ENCODE results near the gene IL9. TPM values are rescaled to one million over a fixed set of nuclear protein-coding genes. Genes with fewer than 3 reads are reported as not detected.

Gene IL9
- total and polyA plus RNA-seq, 2 donors (not counting 1 experiment from before 2014, with no cell fraction given) = not detected

DNA sequence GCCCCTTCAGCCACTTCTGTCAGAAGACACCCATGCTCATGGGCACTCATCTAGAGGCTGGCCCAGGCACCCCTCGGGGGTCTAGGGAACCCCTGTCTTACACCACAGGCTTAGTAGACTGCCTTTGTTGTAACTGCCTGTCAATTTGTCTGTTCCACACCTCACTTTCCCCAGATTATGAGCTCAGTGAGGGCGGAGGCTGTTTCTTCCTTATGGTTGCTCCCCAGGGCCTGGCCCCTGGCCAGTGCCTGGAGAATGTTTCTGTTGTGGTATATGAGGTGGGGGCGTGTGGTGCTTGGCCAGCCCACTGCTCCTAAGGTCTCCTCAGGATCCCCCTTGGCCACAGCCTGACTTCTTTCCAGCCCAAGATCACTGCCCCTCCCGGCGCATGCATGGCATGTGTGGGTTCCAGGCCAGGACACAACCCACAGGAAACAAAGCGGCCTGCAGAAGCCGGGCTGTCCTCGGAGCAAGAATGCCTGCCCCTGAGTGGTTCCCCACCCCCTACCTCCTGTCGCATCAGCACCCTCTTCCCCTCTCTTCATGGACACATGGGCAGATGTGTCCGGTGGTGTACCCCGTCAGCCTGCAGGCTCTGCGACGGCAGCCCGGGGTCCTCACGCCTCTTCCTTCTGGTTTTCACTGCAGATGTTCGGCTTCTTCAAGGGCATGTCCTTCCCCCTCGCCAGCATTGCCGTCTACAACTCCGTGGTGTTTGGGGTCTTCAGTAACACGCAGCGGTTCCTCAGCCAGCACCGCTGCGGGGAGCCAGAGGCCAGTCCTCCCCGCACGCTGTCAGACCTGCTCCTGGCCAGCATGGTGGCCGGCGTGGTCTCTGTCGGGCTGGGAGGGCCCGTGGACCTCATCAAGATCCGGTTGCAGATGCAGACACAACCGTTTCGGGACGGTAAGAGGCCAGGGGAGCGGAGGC, 43.5 kb downstream of the IL9 start:
- Histone ChIP-seq H3K9me3 (ENCODE audit: control insufficient read depth, insufficient read depth, low read depth, low read length) (no peaks in the 10 kb centered on the region), H3K4me3 (replicated peaks in 1 of 4; ENCODE audit: control extremely low read depth in 1 of 4, insufficient read depth in 1 of 4, low read depth in 3 of 4, low read length in 4 of 4) (no peak overlapping the region), H4K20me1 (ENCODE audit: control insufficient read depth, extremely low read depth, insufficient read depth, low read length) (no peaks in the 10 kb centered on the region), H3K27ac (ENCODE audit: insufficient read depth, low read length) (no peak overlapping the region), H3K4me1 (ENCODE audit: control insufficient read depth, extremely low read depth, insufficient read depth, low read length) (no peaks in the 10 kb centered on the region), H3K27me3 (ENCODE audit: control insufficient read depth, insufficient read depth, low read length) (no peaks in the 10 kb centered on the region), H3K9ac (ENCODE audit: insufficient read depth, low read length) (no peak overlapping the region), H3K4me2 (ENCODE audit: extremely low read depth, insufficient read depth, low read length) (no peak overlapping the region), H2AFZ (ENCODE audit: low read length) (no peak overlapping the region), H3K79me2 (ENCODE audit: control insufficient read depth, insufficient read depth, low read length) (no peaks in the 10 kb centered on the region), H3K36me3 (ENCODE audit: control insufficient read depth, insufficient read depth, low read length) (no peaks in the 10 kb centered on the region)
- DNase-seq (ENCODE audit: low read depth in 2 of 2) = no peak
- TF ChIP-seq CTCF (conservative IDR thresholded peaks at IDR 0.05 in 1 of 2, IDR thresholded peaks at IDR 0.05 in 1 of 2; ENCODE audit: low read depth in 1 of 2, low read length in 2 of 2) (no peak), EZH2 (IDR thresholded peaks at IDR 0.05; ENCODE audit: low read length, missing control alignments) (no peak)

DNA sequence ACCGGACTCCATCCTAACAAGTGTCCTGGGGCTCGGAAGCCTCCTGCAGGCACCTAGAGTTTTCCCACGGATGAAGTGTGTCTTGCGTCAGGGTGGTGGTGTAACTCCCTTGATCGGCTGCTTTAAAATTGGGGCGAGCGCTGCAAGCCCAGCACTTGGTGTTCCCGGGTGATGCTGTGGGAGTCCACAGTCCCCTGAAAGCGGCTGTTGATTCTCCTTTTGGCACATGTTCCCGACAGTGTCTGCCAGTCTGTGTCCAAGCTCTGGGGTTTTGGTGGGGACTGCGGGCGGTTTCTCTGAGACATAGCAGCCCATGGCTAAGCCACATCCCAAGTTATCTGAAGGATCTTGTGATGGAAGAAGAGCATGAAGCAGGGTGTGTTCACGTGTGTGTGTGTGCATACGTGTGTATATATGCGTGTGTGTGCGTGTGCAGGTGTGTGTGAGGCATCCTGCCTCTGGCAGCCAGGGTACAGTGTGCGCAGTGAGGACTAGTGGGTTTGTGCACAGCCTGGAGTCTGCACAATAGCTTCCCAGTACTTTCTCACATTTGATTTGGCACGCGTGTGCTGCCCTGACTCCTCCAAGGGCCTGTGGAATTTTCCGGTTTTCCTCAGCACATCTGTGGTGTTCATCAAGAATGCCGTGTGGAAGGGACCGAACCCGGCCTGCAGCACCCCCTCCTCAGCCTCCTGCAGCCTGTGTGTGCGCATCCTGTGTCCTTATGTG, 44.3 kb downstream of the IL9 start:
- H3K4me1 ChIP-seq (ENCODE audit: control insufficient read depth, extremely low read depth, insufficient read depth, low read length) = no peaks in the 10 kb centered on the region
- no peaks in the 10 kb centered on the region for H3K36me3 ChIP-seq (ENCODE audit: control insufficient read depth, insufficient read depth, low read length)
- no peaks in the 10 kb centered on the region for H3K27me3 ChIP-seq (ENCODE audit: control insufficient read depth, insufficient read depth, low read length)
- H3K9me3 ChIP-seq (ENCODE audit: control insufficient read depth, insufficient read depth, low read depth, low read length) = no peaks in the 10 kb centered on the region
- H3K27ac ChIP-seq (ENCODE audit: insufficient read depth, low read length) = no peak overlapping the region
- H3K4me3 ChIP-seq (replicated peaks in 1 of 4; ENCODE audit: control extremely low read depth in 1 of 4, insufficient read depth in 1 of 4, low read depth in 3 of 4, low read length in 4 of 4) = no peak overlapping the region
- no peaks in the 10 kb centered on the region for H4K20me1 ChIP-seq (ENCODE audit: control insufficient read depth, extremely low read depth, insufficient read depth, low read length)
- no peak for TF ChIP-seq CTCF (conservative IDR thresholded peaks at IDR 0.05 in 1 of 2, IDR thresholded peaks at IDR 0.05 in 1 of 2; ENCODE audit: low read depth in 1 of 2, low read length in 2 of 2)
- TF ChIP-seq EZH2 (IDR thresholded peaks at IDR 0.05; ENCODE audit: low read length, missing control alignments) = no peak
- no peak for DNase-seq (ENCODE audit: low read depth in 2 of 2)
- no peak overlapping the region for H3K4me2 ChIP-seq (ENCODE audit: extremely low read depth, insufficient read depth, low read length)
- no peak overlapping the region for H3K9ac ChIP-seq (ENCODE audit: insufficient read depth, low read length)
- H2AFZ ChIP-seq (ENCODE audit: low read length) = no peak overlapping the region
- H3K79me2 ChIP-seq (ENCODE audit: control insufficient read depth, insufficient read depth, low read length) = no peaks in the 10 kb centered on the region

GRCh38 chr5:135850671-135851070, 45.0 kb downstream of the IL9 start:
- no peaks in the 10 kb centered on the region for H4K20me1 ChIP-seq (ENCODE audit: control insufficient read depth, extremely low read depth, insufficient read depth, low read length)
- no peak for TF ChIP-seq CTCF (conservative IDR thresholded peaks at IDR 0.05 in 1 of 2, IDR thresholded peaks at IDR 0.05 in 1 of 2; ENCODE audit: low read depth in 1 of 2, low read length in 2 of 2)
- no peak for TF ChIP-seq EZH2 (IDR thresholded peaks at IDR 0.05; ENCODE audit: low read length, missing control alignments)
- DNase-seq (ENCODE audit: low read depth in 2 of 2) = no peak

More at GRCh38 chr5:135850671-135851070, 45.0 kb downstream of the IL9 start:
- Histone ChIP-seq H3K36me3 (ENCODE audit: control insufficient read depth, insufficient read depth, low read length) (no peaks in the 10 kb centered on the region), H3K9me3 (ENCODE audit: control insufficient read depth, insufficient read depth, low read depth, low read length) (no peaks in the 10 kb centered on the region), H3K27ac (ENCODE audit: insufficient read depth, low read length) (no peak overlapping the region), H3K9ac (ENCODE audit: insufficient read depth, low read length) (no peak overlapping the region), H3K4me1 (ENCODE audit: control insufficient read depth, extremely low read depth, insufficient read depth, low read length) (no peaks in the 10 kb centered on the region), H2AFZ (ENCODE audit: low read length) (no peak overlapping the region), H3K27me3 (ENCODE audit: control insufficient read depth, insufficient read depth, low read length) (no peaks in the 10 kb centered on the region), H3K4me2 (ENCODE audit: extremely low read depth, insufficient read depth, low read length) (no peak overlapping the region), H3K4me3 (replicated peaks in 1 of 4; ENCODE audit: control extremely low read depth in 1 of 4, insufficient read depth in 1 of 4, low read depth in 3 of 4, low read length in 4 of 4) (no peak overlapping the region), H3K79me2 (ENCODE audit: control insufficient read depth, insufficient read depth, low read length) (no peaks in the 10 kb centered on the region)

Data from fibroblast of lung (primary cell).